Embryonic facial prominence (tissue), 1 donor: Measurements from ENCODE around the gene KCNQ4.

Experiments
- DNase-seq: peaks from one replicate; pipeline ENCODE4 v3.0.0-alpha.2; 2016; ENCODE audit errors: extremely low spot score

The KCNQ4 gene

GRCh38 chr1:40777224-40777970 lies 6.2 kb upstream of the KCNQ4 start:
- DNase-seq = no peak

GRCh38 chr1:40780678-40781607 lies 2.6 kb upstream of the KCNQ4 start:
- DNase-seq = no peak

- no peak for DNase-seq
Observed at GRCh38 chr1:40781608-40781971, 2.0 kb upstream of the KCNQ4 start.

- DNase-seq = no peak
Observed at GRCh38 chr1:40782371-40782956, 1.1 kb upstream of the KCNQ4 start.

- DNase-seq = no peak
Observed at GRCh38 chr1:40784141-40784770, 669 bp downstream of the KCNQ4 start.

GRCh38 chr1:40784771-40785151 lies 1.2 kb downstream of the KCNQ4 start:
- DNase-seq = no peak

- no peak for DNase-seq
Observed at GRCh38 chr1:40785446-40785845, 1.9 kb downstream of the KCNQ4 start.

GRCh38 chr1:40786171-40786994 lies 2.8 kb downstream of the KCNQ4 start:
- no peak for DNase-seq

GRCh38 chr1:40786995-40787705 lies 3.6 kb downstream of the KCNQ4 start:
- DNase-seq = no peak

- no peak for DNase-seq
Observed at GRCh38 chr1:40787737-40788560, 4.4 kb downstream of the KCNQ4 start.

GRCh38 chr1:40788561-40789341 lies 5.2 kb downstream of the KCNQ4 start:
- no peak for DNase-seq

GRCh38 chr1:40789342-40789598 lies 5.7 kb downstream of the KCNQ4 start:
- DNase-seq = no peak

GRCh38 chr1:40789661-40790430 lies 6.3 kb downstream of the KCNQ4 start:
- DNase-seq = no peak

GRCh38 chr1:40792036-40792435 lies 8.4 kb downstream of the KCNQ4 start:
- DNase-seq = no peak

- no peak for DNase-seq
Observed at GRCh38 chr1:40793617-40794016, 10.0 kb downstream of the KCNQ4 start.

GRCh38 chr1:40794048-40794447 lies 10.5 kb downstream of the KCNQ4 start:
- no peak for DNase-seq

- no peak for DNase-seq
Observed at GRCh38 chr1:40794974-40795715, 11.6 kb downstream of the KCNQ4 start.
